ENCODE results near the gene SMIM14.
"Not testable (repeated sequence)": the region's sequence is repeated elsewhere in the genome, so short reads cannot be mapped to it uniquely, and the experiment has no call there.

SMIM14 gene

GRCh38 chr4:39528061-39528465 is 110.6 kb downstream of the SMIM14 start:
- DNase-seq, result no peak

- peak; percentile 94 for DNase-seq
Observed at GRCh38 chr4:39527296-39528060, 111.2 kb downstream of the SMIM14 start, which contains the start of gene UGDH. Gene UGDH (minus strand): TSS chr4:39527439. CDS start chr4:39521512, 5,927 bp downstream.

DNA sequence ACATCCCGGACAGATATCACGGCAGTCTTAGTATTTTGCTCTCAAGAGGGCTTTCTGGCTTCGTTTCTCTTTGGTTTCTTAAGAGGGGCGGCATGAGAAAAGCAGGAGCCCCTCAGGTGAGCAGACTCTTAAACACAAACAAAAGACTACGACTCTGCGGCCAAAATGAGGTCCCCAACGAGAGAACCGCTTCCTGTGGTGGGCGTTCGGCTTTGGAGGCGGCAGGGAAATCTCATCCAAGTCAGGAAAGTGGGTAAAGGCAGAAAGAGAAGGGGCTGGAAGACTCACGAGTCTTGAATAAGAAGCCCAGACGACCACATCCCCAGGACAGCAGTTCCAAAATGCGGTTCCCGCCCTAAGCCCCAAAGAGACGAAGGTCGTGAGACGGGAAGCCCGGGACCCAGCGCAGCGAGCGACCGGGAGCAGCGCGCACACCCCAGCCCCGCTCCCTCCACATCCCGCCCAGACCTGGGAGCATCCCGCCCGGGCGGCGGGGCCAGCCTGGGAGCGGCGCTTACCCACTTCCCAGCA is 111.8 kb downstream of the SMIM14 start:
- no peak for DNase-seq

DNA sequence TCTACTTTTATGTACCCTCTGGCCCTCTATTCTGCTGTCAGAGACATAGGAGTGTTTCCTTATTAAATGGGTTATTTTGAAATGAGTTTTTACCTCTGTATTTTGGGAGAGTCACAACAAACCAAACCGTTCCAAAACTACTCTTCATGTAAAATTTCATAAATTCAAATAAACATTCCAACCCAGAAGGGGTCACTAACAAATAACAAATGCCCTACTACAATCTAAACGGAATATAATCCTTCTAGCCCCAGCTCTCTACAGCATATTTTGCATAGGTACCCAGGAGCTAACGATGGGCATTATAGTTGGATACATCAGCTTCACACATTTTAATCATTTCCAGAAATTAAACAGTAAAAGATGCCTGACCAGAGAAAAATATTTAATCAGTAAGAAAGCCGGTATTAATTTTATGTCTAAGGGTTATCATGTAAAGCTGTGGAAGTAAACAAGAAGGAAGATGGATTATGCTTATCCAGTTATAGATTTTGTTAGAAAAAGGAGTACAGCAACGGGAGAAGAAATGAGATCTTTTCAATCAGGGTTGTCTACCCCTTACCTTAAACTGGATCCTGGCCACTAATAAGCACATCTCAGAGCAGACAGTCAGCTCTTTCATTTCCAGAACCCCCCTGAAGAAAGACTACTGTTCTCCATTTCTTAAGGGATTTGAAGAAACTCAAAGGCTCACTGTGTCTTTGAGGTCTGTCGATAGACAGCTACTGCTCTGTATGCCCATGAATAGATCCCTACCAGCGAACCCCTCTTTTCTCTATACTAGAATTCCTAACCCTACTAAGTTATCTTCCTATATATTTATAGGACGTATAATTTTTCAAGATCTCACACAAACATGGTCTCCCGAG is 112.6 kb downstream of the SMIM14 start:
- DNase-seq, result no peak

DNA sequence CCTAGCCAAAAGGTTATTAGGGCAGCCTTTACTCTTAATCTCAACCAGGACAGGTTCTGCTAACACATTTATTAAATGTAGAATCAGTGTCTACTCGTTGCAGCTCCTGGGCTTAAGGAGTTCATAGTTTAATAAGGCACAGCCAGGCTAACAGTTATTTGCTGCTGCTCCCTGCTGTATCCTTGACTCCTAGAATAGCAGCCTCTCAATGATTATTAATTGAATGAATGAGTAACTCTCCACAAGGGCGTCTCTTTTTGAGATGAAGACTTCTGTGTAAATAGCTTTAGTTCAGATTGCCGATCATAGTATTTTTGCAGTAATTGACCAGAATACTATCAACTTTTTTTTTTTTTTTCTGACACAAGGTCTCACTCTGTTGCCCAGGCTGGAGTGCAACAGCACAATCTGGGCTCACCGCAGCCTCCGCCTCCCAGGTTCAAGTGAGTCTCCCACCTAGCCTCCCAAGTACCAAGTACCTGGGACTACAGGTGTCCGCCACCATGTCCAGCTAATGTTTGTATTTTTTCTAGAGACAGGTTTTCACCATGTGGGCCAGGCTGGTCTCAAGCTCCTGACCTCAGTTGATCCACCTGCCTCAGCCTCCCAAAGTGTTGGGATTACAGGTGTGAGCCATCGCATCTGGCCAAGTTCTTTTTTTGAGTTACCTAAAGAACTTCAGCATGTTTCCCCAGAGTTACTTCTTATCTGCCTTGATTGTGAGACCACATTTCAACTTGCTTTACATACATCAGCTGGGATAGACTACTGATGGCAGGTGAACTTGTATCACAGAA is 114.3 kb downstream of the SMIM14 start:
- DNase-seq, result no peak

- no peak for DNase-seq
Observed at GRCh38 chr4:39522068-39522467, 116.6 kb downstream of the SMIM14 start.

- DNase-seq, result no peak
Observed at GRCh38 chr4:39521253-39521919, 117.3 kb downstream of the SMIM14 start.

GRCh38 chr4:39518484-39518883 is 120.2 kb downstream of the SMIM14 start:
- no peak for DNase-seq

- DNase-seq, result no peak
Observed at GRCh38 chr4:39516407-39516966, 122.2 kb downstream of the SMIM14 start.

DNA sequence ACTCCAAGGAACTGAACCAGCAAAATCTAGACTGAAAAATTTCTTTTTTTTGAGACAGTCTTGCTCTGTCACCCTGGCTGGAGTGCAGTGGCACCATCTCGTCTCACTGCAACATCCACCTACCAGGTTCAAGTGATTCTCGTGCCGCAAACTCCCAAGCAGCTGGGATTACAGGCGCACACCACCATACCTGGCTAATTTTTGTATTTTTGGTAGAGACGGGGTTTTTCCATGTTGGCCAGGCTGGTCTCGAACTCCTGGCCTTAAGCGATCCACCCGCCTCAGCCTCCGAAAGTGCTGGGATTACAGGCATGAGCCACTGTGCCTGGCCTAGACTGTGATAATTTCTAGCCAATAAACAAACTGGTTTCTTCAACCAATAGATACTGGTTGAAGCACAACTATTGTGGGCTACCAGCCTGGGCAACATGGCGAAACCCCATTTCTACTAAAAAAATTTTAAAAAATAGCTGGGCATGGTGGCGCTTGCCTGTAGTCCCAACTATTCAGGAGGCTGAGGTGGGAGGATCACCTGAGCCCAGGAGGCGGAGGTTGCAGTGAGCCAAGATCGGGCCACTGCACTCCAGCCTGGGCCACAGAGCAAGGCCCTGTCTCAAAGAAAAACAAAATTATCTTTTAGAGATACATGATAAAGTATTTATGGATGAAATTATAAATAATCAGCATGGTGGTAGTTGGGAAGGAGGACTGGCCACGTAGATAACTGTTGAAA is 122.8 kb downstream of the SMIM14 start:
- DNase-seq, result not testable (repeated sequence)

DNA sequence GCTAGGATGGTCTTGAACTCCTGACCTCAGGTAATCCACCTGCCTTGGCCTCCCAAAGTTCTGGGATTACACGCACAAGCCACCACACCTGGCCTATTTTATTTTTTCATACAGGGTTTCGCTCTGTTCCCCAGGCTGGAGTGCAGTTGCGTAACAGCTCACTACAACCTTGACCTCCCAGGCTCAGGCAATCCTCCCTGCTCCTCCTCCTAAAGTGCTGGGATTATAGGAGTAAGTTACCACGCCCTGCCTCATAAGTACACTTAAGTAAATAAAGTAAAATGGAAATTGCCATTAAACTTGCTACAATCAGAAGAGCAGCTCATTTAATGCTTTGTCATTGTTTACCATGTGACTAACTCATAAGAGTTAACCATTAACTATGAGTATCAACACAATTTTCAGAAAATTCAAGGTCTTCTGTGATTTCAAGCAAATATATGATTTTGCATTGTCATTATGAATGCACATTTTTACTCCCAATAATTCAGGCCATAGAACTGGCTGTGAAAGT is 123.7 kb downstream of the SMIM14 start:
- no peak for DNase-seq

GRCh38 chr4:39514266-39514665 is 124.4 kb downstream of the SMIM14 start:
- DNase-seq, result not testable (repeated sequence)

- DNase-seq, result no peak
Observed at GRCh38 chr4:39510348-39510929, 128.2 kb downstream of the SMIM14 start.

- DNase-seq, result no peak
Observed at GRCh38 chr4:39505581-39505980, 133.1 kb downstream of the SMIM14 start.

DNA sequence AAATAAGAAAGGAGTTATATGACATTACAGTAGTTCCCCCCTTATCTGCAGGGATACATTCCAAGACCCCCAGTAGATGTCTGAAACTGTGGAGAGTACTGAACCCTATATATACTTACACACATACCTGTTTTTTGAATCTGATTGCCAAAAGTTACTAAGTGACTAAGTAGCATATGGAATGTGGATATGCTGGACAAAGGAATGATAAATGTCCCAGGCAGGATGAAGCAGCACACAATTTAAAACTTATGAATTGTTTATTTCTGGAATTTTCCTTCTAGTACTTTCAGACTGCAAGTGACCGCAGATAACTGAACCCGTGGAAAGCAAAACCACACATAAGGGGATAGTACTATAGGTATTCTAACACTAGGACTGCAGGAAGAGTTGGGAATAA is 134.1 kb downstream of the SMIM14 start:
- DNase-seq, result no peak

- not testable (repeated sequence) for DNase-seq
Observed at GRCh38 chr4:39502664-39503035, 136.0 kb downstream of the SMIM14 start.

- no peak for DNase-seq
Observed at GRCh38 chr4:39502019-39502663, 136.5 kb downstream of the SMIM14 start.

- DNase-seq, result no peak
Observed at GRCh38 chr4:39498727-39499020, 140.0 kb downstream of the SMIM14 start.

GRCh38 chr4:39497909-39498726 is 140.5 kb downstream of the SMIM14 start:
- no peak for DNase-seq
